GM12872 (cell line): ENCODE results near the gene ADK.

Experiments used
- TF ChIP-seq, protein P1 (sequence below): IDR thresholded peaks from 3 replicates; pipeline ENCODE4 v1.5.1; 2011; ENCODE audit warnings: low read depth, mild to moderate bottlenecking, low read length, moderate library complexity; ENCODE audit not compliant: insufficient read depth

ADK gene

DNA sequence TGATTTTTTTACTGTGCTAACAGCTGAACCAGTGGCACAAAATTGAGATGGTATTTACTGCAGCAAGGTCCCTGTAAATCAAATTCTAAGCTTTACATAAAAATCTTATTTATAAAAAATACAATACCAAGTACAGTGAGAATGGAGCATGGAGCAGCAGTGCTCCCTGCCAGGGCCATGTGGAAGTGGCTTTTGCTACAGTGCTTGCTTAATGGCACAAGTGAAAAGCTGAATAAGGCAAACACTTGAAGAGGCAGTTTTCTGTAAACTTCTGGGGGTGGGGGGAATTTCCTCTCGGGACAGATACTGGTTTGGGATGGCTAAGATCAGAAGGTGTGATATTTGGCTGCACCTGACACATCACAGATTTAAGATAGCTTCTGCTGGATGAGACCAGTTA is 27.9 kb upstream of the ADK start:
- TF ChIP-seq, protein P1, sequence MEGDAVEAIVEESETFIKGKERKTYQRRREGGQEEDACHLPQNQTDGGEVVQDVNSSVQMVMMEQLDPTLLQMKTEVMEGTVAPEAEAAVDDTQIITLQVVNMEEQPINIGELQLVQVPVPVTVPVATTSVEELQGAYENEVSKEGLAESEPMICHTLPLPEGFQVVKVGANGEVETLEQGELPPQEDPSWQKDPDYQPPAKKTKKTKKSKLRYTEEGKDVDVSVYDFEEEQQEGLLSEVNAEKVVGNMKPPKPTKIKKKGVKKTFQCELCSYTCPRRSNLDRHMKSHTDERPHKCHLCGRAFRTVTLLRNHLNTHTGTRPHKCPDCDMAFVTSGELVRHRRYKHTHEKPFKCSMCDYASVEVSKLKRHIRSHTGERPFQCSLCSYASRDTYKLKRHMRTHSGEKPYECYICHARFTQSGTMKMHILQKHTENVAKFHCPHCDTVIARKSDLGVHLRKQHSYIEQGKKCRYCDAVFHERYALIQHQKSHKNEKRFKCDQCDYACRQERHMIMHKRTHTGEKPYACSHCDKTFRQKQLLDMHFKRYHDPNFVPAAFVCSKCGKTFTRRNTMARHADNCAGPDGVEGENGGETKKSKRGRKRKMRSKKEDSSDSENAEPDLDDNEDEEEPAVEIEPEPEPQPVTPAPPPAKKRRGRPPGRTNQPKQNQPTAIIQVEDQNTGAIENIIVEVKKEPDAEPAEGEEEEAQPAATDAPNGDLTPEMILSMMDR, result no peak

DNA sequence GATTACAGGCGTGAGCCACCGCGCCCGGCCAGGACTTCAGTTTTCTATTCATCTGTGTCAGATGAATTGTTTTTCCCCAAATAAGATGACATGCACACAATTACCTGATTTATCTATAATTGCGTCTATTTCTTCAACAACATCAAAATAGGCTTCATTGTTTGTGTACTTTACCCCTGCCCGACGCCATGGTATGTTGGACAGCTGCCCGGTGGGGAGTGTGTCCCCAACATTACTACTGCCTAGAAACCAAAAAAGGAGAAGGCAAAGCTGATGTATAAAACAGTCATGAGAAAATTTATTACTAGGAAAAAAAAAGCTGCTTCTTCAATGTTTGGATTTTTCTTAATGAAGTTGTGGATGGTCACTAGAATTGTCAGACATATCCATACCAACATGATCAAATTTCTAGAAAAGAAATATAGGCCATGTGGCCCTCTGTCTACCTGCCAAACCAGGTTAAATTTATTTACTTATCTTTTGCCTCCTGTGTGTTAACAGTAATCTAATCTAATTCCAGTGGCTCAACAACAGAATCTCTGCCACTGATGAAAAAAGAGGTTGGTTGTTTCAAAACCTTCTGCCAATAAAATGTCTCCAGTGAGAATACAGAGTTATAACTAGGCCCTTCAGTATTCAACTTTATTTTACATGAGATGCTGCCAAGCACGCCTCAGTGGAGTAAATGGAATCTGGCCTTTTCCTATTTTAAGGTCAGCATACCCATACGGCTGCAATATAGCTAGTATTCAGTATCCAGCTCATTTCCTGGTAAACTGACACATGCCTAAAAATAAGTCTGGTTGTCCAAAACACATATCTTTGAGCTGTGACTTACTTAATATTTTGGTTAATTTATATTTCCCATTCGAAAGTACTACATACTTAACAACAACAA is 16.8 kb upstream of the ADK start:
- TF ChIP-seq, protein P1, result no peak

DNA sequence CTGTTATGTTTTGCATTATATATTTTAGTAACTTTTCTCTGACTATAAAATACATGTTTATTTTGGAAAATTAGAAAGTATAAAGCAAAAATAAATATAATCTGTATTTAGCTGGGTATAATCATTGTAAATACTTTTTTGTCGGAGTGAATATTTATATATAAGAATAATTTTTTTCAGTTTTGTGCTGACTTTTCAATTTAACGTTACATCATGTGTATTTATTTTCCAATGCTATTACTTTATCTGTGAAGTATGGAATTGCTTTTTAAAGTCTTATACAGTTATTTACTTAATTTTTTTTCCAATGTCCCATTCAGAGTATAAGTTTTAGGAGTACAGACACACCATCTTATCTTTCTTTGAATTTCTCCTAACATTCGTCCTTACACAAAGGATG is 15.6 kb upstream of the ADK start:
- TF ChIP-seq, protein P1, result no peak

DNA sequence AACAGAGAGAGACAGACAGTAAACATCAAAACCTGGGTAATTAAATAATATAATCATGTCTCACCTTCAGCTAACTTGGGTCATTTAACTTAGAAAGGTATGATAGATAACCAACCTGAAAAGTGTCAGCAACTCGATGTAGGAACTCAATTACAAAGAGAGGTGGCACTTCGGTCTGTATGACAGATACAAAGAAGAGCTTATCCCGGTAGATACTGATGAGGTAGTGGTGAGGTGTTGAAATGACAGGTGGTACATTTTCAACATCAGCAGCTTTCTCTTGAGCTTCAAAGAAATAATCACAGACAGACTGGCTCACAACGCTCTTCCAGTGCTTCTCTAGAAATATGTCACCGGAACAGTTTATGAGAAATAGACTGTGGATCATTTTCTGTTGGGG is 13.0 kb upstream of the ADK start:
- TF ChIP-seq, protein P1, result no peak

DNA sequence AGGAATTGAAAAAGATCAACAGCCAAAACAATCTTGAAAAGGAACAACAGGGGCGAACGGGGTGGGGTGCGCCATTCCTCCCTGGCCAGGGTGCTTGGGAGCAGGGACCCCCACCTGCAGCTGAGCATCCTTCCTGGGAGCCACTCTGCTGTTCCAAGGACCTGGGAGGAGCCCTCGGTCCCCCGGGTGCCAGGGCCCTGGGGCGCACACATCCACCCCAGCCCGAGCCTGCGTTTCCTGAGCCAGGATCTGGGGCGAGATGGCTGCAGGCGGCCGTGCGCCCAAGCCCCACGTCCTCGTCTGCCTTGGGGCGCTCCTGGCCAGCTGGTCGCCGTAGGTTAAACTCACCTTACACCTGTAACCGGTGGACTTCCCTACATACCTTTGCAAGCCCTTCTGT is 11.0 kb upstream of the ADK start:
- TF ChIP-seq, protein P1, result no peak

DNA sequence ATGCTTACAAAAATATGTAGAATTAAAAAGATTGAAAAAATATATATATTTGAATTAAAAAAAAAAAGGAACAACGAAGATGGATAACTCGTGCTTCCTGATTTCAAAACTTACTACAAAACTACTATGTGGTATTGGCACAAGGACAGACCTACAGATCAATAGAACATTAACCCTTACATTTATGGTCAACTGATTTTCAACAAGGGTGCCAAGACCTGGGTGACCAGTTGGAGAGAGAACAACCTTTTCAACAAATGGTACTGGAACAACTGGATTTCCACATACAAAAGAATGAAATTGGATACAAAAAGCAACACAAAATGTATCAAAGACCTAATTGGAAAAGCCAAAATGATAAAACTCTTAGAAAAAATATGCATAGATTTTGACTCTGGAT is 10.5 kb upstream of the ADK start:
- TF ChIP-seq, protein P1, result no peak

DNA sequence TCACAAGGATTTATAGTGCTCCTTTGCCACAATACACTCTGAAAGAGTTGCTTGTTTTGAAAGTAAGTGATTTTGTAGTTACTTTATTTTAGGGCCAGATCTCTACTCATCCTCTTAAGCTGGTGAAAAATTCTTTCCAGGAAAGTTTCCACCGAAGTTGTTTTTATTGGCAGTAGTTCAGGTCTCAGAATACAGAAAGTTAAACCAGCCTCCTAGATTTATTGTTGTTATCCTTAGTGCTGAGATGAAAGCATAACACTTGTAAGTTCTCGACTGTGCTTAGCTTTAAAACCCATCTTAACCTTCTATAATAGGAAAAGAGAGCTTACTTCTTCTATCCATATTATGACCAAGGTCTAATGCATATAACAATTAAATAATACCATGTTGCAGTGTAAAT is 5.9 kb upstream of the ADK start:
- TF ChIP-seq, protein P1, result no peak
